GM12878 (cell line): ENCODE measurements around the gene SIRPD. TPM values are rescaled to one million over a fixed set of nuclear protein-coding genes. Genes with fewer than 3 reads are reported as not detected.

ENCODE experiments used
- ATAC-seq: fragments of 200-7000 bp; cut with Tn5 transposase; 3 replicates; pipeline ENCODE4 v1.9.1; 2020; ENCODE audit warnings: mild to moderate bottlenecking, moderate library complexity
- BruUV-seq: library from RNA; stranded (reverse); fragments of 400-500 nt; replicated peaks from 2 replicates; lab custom pipeline; 2021; lab: Mats Ljungman, UMichigan
- CTCF ChIA-PET: fragments of 300-600 bp; sonication (Branson Sonifier 250); formaldehyde crosslinking; extraction: SDS; loops from one replicate; lab custom pipeline; 2021; ENCODE audit warnings: inconsistent platforms; lab: Yijun Ruan, JAX
- POLR2A ChIA-PET: fragments of 350-600 bp; formaldehyde crosslinking; extraction: SDS; loops from one replicate; lab custom pipeline; 2021; ENCODE audit warnings: inconsistent platforms; lab: Charles Lee
- RAD21 ChIA-PET: fragments of 300-600 bp; sonication (Branson Sonifier 250); formaldehyde crosslinking; loops from one replicate; lab custom pipeline; 2023; ENCODE audit warnings: antibody characterized with exemption; ENCODE audit not compliant: unreplicated experiment; lab: Charles Lee
- SMC1A ChIA-PET: fragments of 300-600 bp; sonication (Branson Sonifier 250); formaldehyde crosslinking; loops from one replicate; lab custom pipeline; 2023; ENCODE audit not compliant: unreplicated experiment, uncharacterized antibody; lab: Charles Lee
- DNase-seq: peaks from one replicate; pipeline ENCODE4 v3.0.0-alpha.2; 2011; ENCODE audit warnings: low read depth, low spot score
- FAIRE-seq: peaks from 3 replicates; lab custom pipeline; 2011; peaks lifted over from hg19 to GRCh38; lab: Jason Lieb, UNC
- H2AFZ ChIP-seq: 2 replicates; pipeline ENCODE4 v1.6.0; 2011; ENCODE audit warnings: low read depth, low read length, control low read depth; ENCODE audit not compliant: control insufficient read depth
- H3K27ac ChIP-seq: 2 replicates; pipeline ENCODE4 v1.5.1; 2011; ENCODE audit warnings: control low read depth; ENCODE audit not compliant: control insufficient read depth, insufficient read depth
- H3K27me3 ChIP-seq, 2 experiments: replicated peaks in 1 of 2; 2 replicates each; pipeline versions ENCODE4 v1.6.0 to v1.6.1; 2011; ENCODE audit warnings: low read length in 1 of 2; ENCODE audit not compliant: control insufficient read depth in 2 of 2, insufficient read depth in 2 of 2
- H3K36me3 ChIP-seq, 2 experiments: 2 replicates each; pipeline ENCODE4 v1.5.1; 2011; ENCODE audit warnings: low read length in 1 of 2; ENCODE audit not compliant: control insufficient read depth in 2 of 2, insufficient read depth in 2 of 2
- H3K4me1 ChIP-seq: 2 replicates; pipeline ENCODE4 v1.6.1; 2011; ENCODE audit warnings: mild to moderate bottlenecking, low read length, moderate library complexity, mixed read lengths; ENCODE audit not compliant: control insufficient read depth, insufficient read depth
- H3K4me2 ChIP-seq: 2 replicates; pipeline ENCODE4 v1.6.0; 2011; ENCODE audit warnings: control low read depth; ENCODE audit not compliant: control insufficient read depth, insufficient read depth
- H3K4me3 ChIP-seq: fragments of 200-600 bp; sonication (generic); 2 replicates; pipeline ENCODE4 v1.5.1; 2016
- H3K79me2 ChIP-seq: 2 replicates; pipeline ENCODE4 v1.6.0; 2011; ENCODE audit warnings: low read length; ENCODE audit not compliant: control insufficient read depth, insufficient read depth
- H3K9ac ChIP-seq: 2 replicates; pipeline ENCODE4 v1.8.0; 2011; ENCODE audit warnings: low read length, control low read depth, mixed read lengths; ENCODE audit not compliant: control insufficient read depth, insufficient read depth
- H3K9me3 ChIP-seq: replicated peaks from 3 replicates; pipeline ENCODE4 v1.5.1; 2011; ENCODE audit warnings: mild to moderate bottlenecking, low read length; ENCODE audit not compliant: control insufficient read depth, insufficient read depth
- H4K20me1 ChIP-seq: 2 replicates; pipeline ENCODE4 v1.6.0; 2011; ENCODE audit not compliant: control insufficient read depth, insufficient read depth
- CREM ChIP-seq: IDR thresholded peaks from 2 replicates; pipeline ENCODE4 v1.6.1; 2014; ENCODE audit warnings: antibody characterized with exemption, low read depth
- EED ChIP-seq: sonication (generic); IDR thresholded peaks from 2 replicates; pipeline ENCODE4 v1.6.1; 2016; ENCODE audit warnings: antibody characterized with exemption, low read depth
- IKZF1 ChIP-seq: fragments of 450-650 bp; conservative IDR thresholded peaks from 2 replicates; pipeline ENCODE4 v1.6.1; 2017; ENCODE audit warnings: antibody characterized with exemption, mild to moderate bottlenecking
- MEF2B ChIP-seq: fragments of 450-650 bp; IDR thresholded peaks from 2 replicates; pipeline ENCODE4 v1.6.1; 2018; ENCODE audit warnings: mild to moderate bottlenecking, moderate library complexity; ENCODE audit not compliant: partially characterized antibody, poor library complexity, severe bottlenecking
- SPI1 ChIP-seq: IDR thresholded peaks from 2 replicates; pipeline ENCODE4 v1.6.1; 2011; ENCODE audit warnings: low read depth, mild to moderate bottlenecking, low read length, moderate library complexity, borderline replicate concordance; ENCODE audit not compliant: insufficient read depth
- WGBS: methylation state at CpG from one replicate; pipeline ENCODE4 v1.1.6; 2016; ENCODE audit warnings: low lambda C conversion rate; ENCODE audit not compliant: insufficient replicate concordance, insufficient coverage; ENCODE audit errors: missing lambda C conversion rate; 5-methylcytosine and 5-hydroxymethylcytosine counted together
- in situ Hi-C: fragments of 300-500 bp; cut with MboI; formaldehyde crosslinking; loops from 9 replicates; pipeline ENCODE4 v1.14.3; 2018; ENCODE audit warnings: mixed read lengths
- intact Hi-C: fragments of 100-400 bp; cut with micrococcal nuclease; formaldehyde crosslinking; loops from one replicate; pipeline ENCODE4 v1.14.2; 2022; ENCODE audit not compliant: unreplicated experiment
- polyA plus RNA-seq, 11 experiments: library from polyadenylated mRNA; depleted of rRNA in 4 of 11; unstranded in 6 of 11; stranded (reverse) in 5 of 11; fragments of >200 nt; fragmentation: Nextera tagmentation in 4 of 11; fragmentation: Illumina TruSeq in 1 of 11; extraction: Ambion mirVana in 4 of 11; extraction: Trizol in 1 of 11; gene quantifications; 1 replicate in 1 of 11; 2 replicates in 10 of 11; pipeline versions ENCODE4 v1.2.1 to v1.2.3, GENCODE V29; 2011 to 2016; ENCODE audit warnings: inconsistent platforms in 2 of 11, missing spikeins in 2 of 11, low read depth in 1 of 11
- total RNA-seq, 4 experiments: library from RNA; depleted of rRNA in 3 of 4; stranded (reverse); fragments of >200 nt in 3 of 4; fragmentation: Illumina TruSeq in 1 of 4; extraction: Trizol in 1 of 4; gene quantifications; 2 replicates each; pipeline versions ENCODE4 v1.2.1 to v1.2.3, GENCODE V29; 2013 to 2021
- TF ChIP-seq, protein P1 (sequence below): fragments of 450-650 bp; IDR thresholded peaks from 2 replicates; pipeline ENCODE4 v1.6.1; 2018; ENCODE audit warnings: mild to moderate bottlenecking, low read depth, moderate library complexity; ENCODE audit not compliant: partially characterized antibody

The SIRPD gene
- total and polyA plus RNA-seq, 10 of the 15 experiments (the other 5 are each of a cell fraction or from before 2014, with no cell fraction given): 0.10 to 1.6 (median 0.88) TPM

DNA sequence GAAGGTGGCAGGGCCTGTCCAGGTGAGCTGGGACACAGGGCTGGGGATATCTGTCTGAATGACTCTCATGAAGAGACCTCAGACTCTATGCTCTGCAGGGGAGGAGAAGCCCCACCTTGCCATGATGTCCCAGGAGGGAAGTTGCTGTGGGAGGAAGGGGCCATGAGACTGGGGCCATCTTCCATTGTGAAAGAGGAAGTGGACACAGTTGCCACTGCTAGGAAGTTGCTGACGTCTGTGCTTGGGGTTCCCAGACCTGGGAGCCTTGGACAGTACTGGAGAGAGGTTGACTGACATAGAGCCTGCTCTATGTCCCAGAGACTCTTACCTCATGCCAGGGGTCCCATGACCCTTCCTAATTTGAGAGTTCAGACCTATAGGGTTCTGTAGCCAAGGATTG lies 37.8 kb upstream of the SIRPD start:
- WGBS: no CpG with 5 or more reads among the region's 1 CpG
- ChIA-PET RAD21 (no interaction called here), SMC1A (no interaction called here), CTCF (interaction anchor here (1.0 kb wide), 1 partner anchor 139 kb away, joined by 3 read pairs; no protein-coding TSS in a partner anchor), POLR2A (no interaction called here)
- Histone ChIP-seq H3K36me3 (no peaks in the 10 kb centered on the region), H3K79me2 (no peaks in the 10 kb centered on the region), H4K20me1 (no peaks in the 10 kb centered on the region), H3K9ac (no peak overlapping the region), H3K4me3 (no peak overlapping the region), H3K27ac (no peak overlapping the region), H2AFZ (no peak overlapping the region), H3K9me3 (no peaks in the 10 kb centered on the region), H3K27me3 (no peaks in the 10 kb centered on the region), H3K4me1 (no peaks in the 10 kb centered on the region), H3K4me2 (no peak overlapping the region)
- intact Hi-C loops: no loop called here
- no TSS peak for BruUV-seq
- no peak for FAIRE-seq
- no peak; the same call in 1 of the 3 replicates for ATAC-seq
- no peak for DNase-seq
- in situ Hi-C loops: no loop called here
- TF ChIP-seq IKZF1: peak; percentile 43; the same call in 1 of the 2 replicates
- TF ChIP-seq EED: peak; percentile 56; the same call in 1 of the 2 replicates
- TF ChIP-seq MEF2B: peak; percentile 14
- peak; percentile 84 for TF ChIP-seq SPI1
- TF ChIP-seq, protein P1, sequence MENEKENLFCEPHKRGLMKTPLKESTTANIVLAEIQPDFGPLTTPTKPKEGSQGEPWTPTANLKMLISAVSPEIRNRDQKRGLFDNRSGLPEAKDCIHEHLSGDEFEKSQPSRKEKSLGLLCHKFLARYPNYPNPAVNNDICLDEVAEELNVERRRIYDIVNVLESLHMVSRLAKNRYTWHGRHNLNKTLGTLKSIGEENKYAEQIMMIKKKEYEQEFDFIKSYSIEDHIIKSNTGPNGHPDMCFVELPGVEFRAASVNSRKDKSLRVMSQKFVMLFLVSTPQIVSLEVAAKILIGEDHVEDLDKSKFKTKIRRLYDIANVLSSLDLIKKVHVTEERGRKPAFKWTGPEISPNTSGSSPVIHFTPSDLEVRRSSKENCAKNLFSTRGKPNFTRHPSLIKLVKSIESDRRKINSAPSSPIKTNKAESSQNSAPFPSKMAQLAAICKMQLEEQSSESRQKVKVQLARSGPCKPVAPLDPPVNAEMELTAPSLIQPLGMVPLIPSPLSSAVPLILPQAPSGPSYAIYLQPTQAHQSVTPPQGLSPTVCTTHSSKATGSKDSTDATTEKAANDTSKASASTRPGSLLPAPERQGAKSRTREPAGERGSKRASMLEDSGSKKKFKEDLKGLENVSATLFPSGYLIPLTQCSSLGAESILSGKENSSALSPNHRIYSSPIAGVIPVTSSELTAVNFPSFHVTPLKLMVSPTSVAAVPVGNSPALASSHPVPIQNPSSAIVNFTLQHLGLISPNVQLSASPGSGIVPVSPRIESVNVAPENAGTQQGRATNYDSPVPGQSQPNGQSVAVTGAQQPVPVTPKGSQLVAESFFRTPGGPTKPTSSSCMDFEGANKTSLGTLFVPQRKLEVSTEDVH: no peak
- no peak for TF ChIP-seq CREM
